ENCODE data around the gene P2RY11.

The P2RY11 gene

GRCh38 chr19:10093295-10094186 lies 18.0 kb upstream of the P2RY11 start:
- DNase-seq (ENCODE audit: low read depth), result no peak

DNA sequence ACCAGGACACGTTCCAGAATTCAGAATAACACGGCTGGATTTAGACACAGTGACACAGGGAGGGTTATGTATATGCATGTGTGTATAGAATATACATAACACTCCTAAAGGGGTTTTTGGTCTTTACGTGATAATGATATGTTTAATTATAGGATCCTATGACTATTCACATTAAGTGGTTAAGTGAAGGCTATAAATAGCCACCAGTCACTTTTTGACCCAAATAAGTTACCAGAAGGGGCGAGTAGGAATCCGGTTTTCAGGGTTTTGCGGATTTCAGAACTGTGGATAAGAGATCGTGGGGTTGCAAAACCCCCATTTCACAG lies 15.9 kb upstream of the P2RY11 start:
- DNase-seq (ENCODE audit: low read depth), result no peak

- peak; percentile 84 for DNase-seq (ENCODE audit: low read depth)
Observed at GRCh38 chr19:10095948-10096614, 15.4 kb upstream of the P2RY11 start.

DNA sequence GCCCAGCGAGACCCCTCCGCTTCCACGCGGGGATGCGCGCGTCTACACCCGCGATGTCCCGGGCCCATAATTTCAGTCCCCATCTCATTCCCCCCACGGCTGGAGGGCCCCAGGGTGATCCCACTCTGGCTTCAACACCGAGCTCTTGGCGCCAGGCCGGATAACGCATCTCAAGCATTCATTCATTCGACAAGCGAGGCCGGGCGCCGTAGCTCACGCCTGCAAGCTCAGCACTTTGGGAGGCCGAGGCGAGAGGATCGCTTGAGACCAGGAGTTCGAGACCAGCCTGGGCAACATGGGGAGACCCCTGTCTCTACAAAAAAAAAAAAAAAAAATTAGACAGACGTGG lies 14.9 kb upstream of the P2RY11 start:
- no peak for DNase-seq (ENCODE audit: low read depth)

- DNase-seq (ENCODE audit: low read depth), result no peak
Observed at GRCh38 chr19:10100163-10100785, 11.2 kb upstream of the P2RY11 start.

DNA sequence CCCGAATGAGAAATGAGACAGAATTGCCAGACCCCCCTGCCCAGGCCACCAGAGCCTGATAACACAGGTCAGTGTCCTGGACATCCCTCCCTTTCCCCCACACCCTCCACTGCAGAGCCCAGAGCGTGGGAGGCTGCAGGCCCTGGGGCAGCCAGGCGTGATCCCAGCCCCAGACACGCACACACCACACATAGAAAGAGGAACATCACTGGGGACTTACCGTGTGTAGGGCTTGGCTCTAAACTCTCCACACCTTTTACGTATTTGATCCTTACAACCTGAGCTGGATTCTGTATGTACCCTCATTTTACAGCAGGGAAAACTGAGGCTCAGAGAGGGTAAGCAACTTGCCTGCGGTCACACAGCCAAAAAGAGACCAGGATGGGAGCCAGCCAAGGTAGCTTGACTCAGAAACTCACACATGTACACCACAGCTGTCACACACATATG lies 8.7 kb upstream of the P2RY11 start:
- DNase-seq (ENCODE audit: low read depth), result no peak

GRCh38 chr19:10104130-10104513 lies 7.4 kb upstream of the P2RY11 start:
- no peak for DNase-seq (ENCODE audit: low read depth)

- peak; percentile 68 for DNase-seq (ENCODE audit: low read depth)
Observed at GRCh38 chr19:10104665-10105508, 6.6 kb upstream of the P2RY11 start.

DNA sequence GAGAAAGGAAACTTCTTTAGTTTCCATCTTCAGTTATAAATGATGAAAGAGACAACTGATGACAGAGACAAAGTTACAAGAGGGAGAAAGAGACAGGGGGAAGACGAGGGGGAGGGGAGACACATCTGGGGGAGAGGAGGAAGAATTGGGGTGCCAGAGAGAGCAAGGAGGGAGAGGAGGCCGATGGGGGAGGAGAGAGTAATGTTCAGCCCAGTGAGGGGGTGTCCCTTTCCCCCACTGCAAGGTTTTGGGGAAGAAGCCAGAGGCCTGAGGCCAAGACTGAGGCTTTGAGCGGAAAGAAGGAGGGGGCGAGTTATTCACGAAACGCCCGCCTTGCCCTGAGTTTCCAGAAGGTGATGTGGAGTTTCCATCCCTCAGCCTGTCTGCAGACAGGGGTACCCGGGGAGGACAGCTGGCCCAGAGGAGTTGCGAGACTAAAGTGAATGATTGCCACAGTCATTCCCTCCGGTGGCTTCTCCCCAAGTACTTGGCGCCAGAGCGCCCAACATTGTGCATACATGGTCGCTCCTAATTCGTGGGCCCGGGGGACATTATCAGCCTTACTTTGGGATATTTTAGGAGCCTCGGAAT lies 5.9 kb upstream of the P2RY11 start:
- peak; percentile 74 for DNase-seq (ENCODE audit: low read depth)

- DNase-seq (ENCODE audit: low read depth), result peak; percentile 94
Observed at GRCh38 chr19:10106100-10106936, 5.2 kb upstream of the P2RY11 start, which contains the start of gene PPAN. Gene PPAN (plus strand): TSS chr19:10106362. CDS start chr19:10106395, 33 bp downstream.

DNA sequence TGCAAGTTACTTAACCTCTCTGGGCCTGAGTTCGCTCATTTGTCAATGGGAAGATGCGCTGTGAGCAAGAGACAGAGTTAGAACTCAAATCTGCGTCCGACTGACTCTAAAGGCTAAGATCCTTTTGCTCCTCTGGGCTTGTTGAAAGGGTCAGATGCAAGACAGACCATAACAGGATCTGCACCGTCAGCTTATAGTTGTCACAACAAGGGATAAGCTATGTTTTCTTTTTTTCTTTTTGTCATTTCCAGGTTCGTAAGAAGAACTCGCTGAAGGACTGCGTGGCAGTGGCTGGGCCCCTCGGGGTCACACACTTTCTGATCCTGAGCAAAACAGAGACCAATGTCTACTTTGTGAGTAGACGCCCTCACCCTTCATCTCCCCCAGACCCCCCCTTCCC lies 4.2 kb upstream of the P2RY11 start:
- DNase-seq (ENCODE audit: low read depth), result no peak

- no peak for DNase-seq (ENCODE audit: low read depth)
Observed at GRCh38 chr19:10107817-10108367, 3.6 kb upstream of the P2RY11 start.

- no peak for DNase-seq (ENCODE audit: low read depth)
Observed at GRCh38 chr19:10109528-10109927, 2.0 kb upstream of the P2RY11 start.

- no peak for DNase-seq (ENCODE audit: low read depth)
Observed at GRCh38 chr19:10110076-10110971, 1.2 kb upstream of the P2RY11 start.

DNA sequence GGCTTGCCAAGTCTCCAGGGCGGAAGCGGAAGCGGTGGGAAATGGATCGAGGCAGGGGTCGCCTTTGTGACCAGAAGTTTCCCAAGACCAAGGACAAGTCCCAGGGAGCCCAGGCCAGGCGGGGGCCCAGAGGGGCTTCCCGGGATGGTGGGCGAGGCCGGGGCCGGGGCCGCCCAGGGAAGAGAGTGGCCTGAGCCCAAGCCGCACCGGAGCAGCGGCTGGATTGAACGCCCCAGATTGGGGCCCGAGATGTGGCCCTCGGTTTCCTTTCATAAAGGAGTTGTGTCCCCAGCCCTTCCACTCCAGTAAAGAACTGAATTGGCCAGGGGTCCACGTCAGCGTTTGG lies 548 bp upstream of the P2RY11 start:
- no peak for DNase-seq (ENCODE audit: low read depth)

DNA sequence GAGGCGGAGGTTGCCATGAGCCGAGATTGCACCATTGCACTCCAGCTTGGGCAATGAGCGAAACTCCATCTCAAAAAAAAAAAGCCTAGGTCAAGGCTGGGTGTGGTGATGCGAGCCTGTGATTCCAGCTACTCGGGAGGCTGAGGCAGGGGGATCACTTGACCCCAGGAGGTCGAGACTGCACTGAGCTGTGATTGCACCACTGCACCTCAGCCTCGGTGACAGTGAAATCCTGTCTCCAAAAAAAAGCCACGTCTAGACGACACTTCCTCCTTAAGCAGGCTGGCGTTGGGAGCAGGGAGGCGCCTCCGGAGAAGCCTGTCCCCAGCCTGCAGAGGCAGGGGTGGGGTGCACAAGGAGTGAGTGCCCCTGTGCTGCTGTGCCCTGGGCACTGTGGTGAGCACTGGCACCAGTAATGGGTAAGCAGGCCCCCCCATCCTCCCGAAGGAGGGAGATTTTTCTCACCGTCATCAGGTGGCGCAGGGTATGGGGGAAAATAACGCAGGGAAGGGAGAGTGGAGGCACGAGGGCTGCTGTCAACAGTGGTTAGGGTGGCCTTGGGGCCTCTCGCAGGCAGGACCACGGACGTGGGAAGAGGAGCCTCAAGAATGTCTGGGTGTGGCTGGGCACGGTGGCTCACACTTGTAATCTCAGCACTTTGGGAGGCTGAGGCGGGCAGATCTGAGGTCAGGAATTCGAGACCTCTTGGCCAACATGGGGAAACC lies 706 bp downstream of the P2RY11 start:
- peak; percentile 61 for DNase-seq (ENCODE audit: low read depth)

- peak; percentile 57 for DNase-seq (ENCODE audit: low read depth)
Observed at GRCh38 chr19:10112895-10113591, 1.6 kb downstream of the P2RY11 start.

DNA sequence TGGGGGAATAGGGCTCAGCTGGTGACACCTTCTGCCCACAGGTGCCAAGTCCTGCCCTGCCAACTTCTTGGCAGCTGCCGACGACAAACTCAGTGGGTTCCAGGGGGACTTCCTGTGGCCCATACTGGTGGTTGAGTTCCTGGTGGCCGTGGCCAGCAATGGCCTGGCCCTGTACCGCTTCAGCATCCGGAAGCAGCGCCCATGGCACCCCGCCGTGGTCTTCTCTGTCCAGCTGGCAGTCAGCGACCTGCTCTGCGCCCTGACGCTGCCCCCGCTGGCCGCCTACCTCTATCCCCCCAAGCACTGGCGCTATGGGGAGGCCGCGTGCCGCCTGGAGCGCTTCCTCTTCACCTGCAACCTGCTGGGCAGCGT lies 2.1 kb downstream of the P2RY11 start:
- DNase-seq (ENCODE audit: low read depth), result no peak

Data from activated T-helper 9 cell treated with anti-CD3 and anti-CD28 coated beads, Interleukin-2, amount 50 U/mL, for 16 hours (primary cell).